HFFc6 (cell line): ENCODE results near the gene IGSF9. TPM values are rescaled to one million over a fixed set of nuclear protein-coding genes. Genes with fewer than 3 reads are reported as not detected.

ENCODE experiments used
- DNase-seq: peaks from one replicate; pipeline ENCODE4 v3.0.0-alpha.2; 2018
- H3K27ac Mint-ChIP-seq: 2 replicates; pipeline ENCODE4 v1.8.0; 2020; ENCODE audit warnings: mild to moderate bottlenecking, mixed read lengths
- H3K27me3 Mint-ChIP-seq: 2 replicates; pipeline ENCODE4 v1.8.0; 2021; ENCODE audit warnings: mild to moderate bottlenecking, moderate library complexity, mixed read lengths; ENCODE audit not compliant: insufficient read depth
- H3K36me3 Mint-ChIP-seq: 2 replicates; pipeline ENCODE4 v1.8.0; 2021; ENCODE audit warnings: low read depth, mixed read lengths
- H3K4me1 Mint-ChIP-seq: 2 replicates; pipeline ENCODE4 v1.8.0; 2020; ENCODE audit warnings: low read depth, mixed read lengths
- H3K4me3 Mint-ChIP-seq: 2 replicates; pipeline ENCODE4 v1.8.0; 2020; ENCODE audit warnings: mild to moderate bottlenecking, moderate library complexity, mixed read lengths
- H3K9me3 Mint-ChIP-seq: 2 replicates; pipeline ENCODE4 v1.8.0; 2020; ENCODE audit warnings: mild to moderate bottlenecking, mixed read lengths
- CTCF ChIP-seq: fragments of 200-600 bp; sonication (generic); IDR thresholded peaks from 2 replicates; pipeline ENCODE4 v1.5.0; 2021; ENCODE audit warnings: antibody characterized with exemption, mild to moderate bottlenecking
- total RNA-seq, 6 experiments: library from RNA; stranded (reverse); fragmentation: NEBNext Ultra II Directional; extraction: Animal tissue kit (Norgen Biotek cat#: 25700); gene quantifications; 2 replicates in 1 of 6; 3 replicates in 5 of 6; pipeline ENCODE4 v1.2.3, GENCODE V29; 2021

The IGSF9 gene
- total RNA-seq, 6 experiments from 2014 or later = not detected

GRCh38 chr1:159916242-159917051 lies 29.0 kb downstream of the IGSF9 start:
- peaks cover 100% of the 10 kb centered on the region for H3K4me1 Mint-ChIP-seq
- no peaks in the 10 kb centered on the region for H3K9me3 Mint-ChIP-seq
- peaks cover 62% of the 10 kb centered on the region for H3K36me3 Mint-ChIP-seq
- H3K27me3 Mint-ChIP-seq = peaks cover 14% of the 10 kb centered on the region; the same call in 1 of the 2 replicates
- TF ChIP-seq CTCF = peak; percentile 32; the same call in 1 of the 2 replicates
- H3K27ac Mint-ChIP-seq = peak overlapping the region; percentile 94
- peak; percentile 94 for DNase-seq
- H3K4me3 Mint-ChIP-seq = peak overlapping the region; percentile 70

- TF ChIP-seq CTCF = no peak
- Mint-ChIP-seq H3K4me3 (peak overlapping the region; percentile 70), H3K27ac (peak overlapping the region; percentile 94), H3K4me1 (peaks cover 100% of the 10 kb centered on the region), H3K27me3 (peaks cover 14% of the 10 kb centered on the region; the same call in 1 of the 2 replicates), H3K9me3 (no peaks in the 10 kb centered on the region), H3K36me3 (peaks cover 55% of the 10 kb centered on the region)
- DNase-seq = no peak
Observed at GRCh38 chr1:159915571-159916241, 29.7 kb downstream of the IGSF9 start.

- Mint-ChIP-seq H3K4me1 (peaks cover 100% of the 10 kb centered on the region), H3K27ac (peak overlapping the region; percentile 97), H3K36me3 (peaks cover 43% of the 10 kb centered on the region)
Observed at GRCh38 chr1:159914252-159915018, 31.0 kb downstream of the IGSF9 start.

GRCh38 chr1:159913451-159914192 lies 31.8 kb downstream of the IGSF9 start:
- Mint-ChIP-seq H3K27ac (peak overlapping the region; percentile 97), H3K27me3 (peaks cover 14% of the 10 kb centered on the region; the same call in 1 of the 2 replicates), H3K36me3 (peaks cover 37% of the 10 kb centered on the region), H3K4me1 (peaks cover 98% of the 10 kb centered on the region), H3K4me3 (peak overlapping the region; percentile 35), H3K9me3 (no peaks in the 10 kb centered on the region)
- no peak for DNase-seq
- no peak for TF ChIP-seq CTCF

More at GRCh38 chr1:159914252-159915018, 31.0 kb downstream of the IGSF9 start:
- Mint-ChIP-seq H3K27me3 (peaks cover 14% of the 10 kb centered on the region; the same call in 1 of the 2 replicates), H3K9me3 (no peaks in the 10 kb centered on the region), H3K4me3 (no peak overlapping the region)
- TF ChIP-seq CTCF = no peak
- no peak for DNase-seq
